Hepatocyte (in vitro differentiated cells): ENCODE measurements around the gene CFAP99.

Experiments
- EZH2 ChIP-seq: fragments of 200-600 bp; sonication (generic); IDR thresholded peaks from 2 replicates; pipeline ENCODE4 v1.6.1; 2016; ENCODE audit warnings: antibody characterized with exemption, mild to moderate bottlenecking, borderline replicate concordance
- EZH2phosphoT487 ChIP-seq: fragments of 200-600 bp; sonication (generic); IDR thresholded peaks from one replicate; pipeline ENCODE4 v1.6.1; 2018; ENCODE audit warnings: antibody characterized with exemption, mild to moderate bottlenecking, low read depth, moderate library complexity; ENCODE audit not compliant: unreplicated experiment, severe bottlenecking
- TF ChIP-seq, protein P1 (sequence below): fragments of 200-600 bp; sonication (generic); IDR thresholded peaks from 2 replicates; pipeline ENCODE4 v1.5.1; 2016; ENCODE audit warnings: antibody characterized with exemption, mild to moderate bottlenecking; ENCODE audit not compliant: poor library complexity

DNA sequence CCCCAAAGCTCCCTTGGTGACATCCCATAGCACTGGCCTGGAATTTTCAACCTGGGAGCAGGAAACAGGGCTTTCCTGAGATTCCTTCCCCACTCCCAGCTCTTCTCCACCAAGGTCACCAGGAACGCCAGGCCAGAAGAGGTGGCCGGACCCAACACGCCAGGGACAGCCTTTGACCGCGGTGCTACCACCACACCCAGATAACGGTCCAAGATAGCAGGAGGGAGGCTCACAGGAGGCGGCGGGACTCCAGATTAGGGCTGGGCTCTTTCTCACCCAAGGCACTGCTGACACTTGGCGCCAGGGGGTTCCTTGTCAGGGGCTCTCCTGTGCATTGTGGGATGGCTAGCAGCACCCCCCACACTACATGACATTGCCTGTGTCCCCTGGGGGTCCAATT lies 23.2 kb upstream of the CFAP99 start:
- TF ChIP-seq, protein P1, sequence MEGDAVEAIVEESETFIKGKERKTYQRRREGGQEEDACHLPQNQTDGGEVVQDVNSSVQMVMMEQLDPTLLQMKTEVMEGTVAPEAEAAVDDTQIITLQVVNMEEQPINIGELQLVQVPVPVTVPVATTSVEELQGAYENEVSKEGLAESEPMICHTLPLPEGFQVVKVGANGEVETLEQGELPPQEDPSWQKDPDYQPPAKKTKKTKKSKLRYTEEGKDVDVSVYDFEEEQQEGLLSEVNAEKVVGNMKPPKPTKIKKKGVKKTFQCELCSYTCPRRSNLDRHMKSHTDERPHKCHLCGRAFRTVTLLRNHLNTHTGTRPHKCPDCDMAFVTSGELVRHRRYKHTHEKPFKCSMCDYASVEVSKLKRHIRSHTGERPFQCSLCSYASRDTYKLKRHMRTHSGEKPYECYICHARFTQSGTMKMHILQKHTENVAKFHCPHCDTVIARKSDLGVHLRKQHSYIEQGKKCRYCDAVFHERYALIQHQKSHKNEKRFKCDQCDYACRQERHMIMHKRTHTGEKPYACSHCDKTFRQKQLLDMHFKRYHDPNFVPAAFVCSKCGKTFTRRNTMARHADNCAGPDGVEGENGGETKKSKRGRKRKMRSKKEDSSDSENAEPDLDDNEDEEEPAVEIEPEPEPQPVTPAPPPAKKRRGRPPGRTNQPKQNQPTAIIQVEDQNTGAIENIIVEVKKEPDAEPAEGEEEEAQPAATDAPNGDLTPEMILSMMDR = no peak
- TF ChIP-seq EZH2 (no peak), EZH2phosphoT487 (no peak)
